Activated CD4-positive, alpha-beta T cell treated with anti-CD3 and anti-CD28 coated beads for 36 hours (primary cell): ENCODE measurements around the gene TRABD2B. TPM values are rescaled to one million over a fixed set of nuclear protein-coding genes. Genes with fewer than 3 reads are reported as not detected.

Experiments used
- ATAC-seq: fragments of 200-7000 bp; cut with Tn5 transposase; one replicate; pipeline ENCODE4 v1.10.0; 2021; ENCODE audit warnings: mild to moderate bottlenecking, moderate library complexity
- CTCF ChIA-PET: fragments of 350-600 bp; sonication (Branson Sonifier 250); formaldehyde crosslinking; loops from one replicate; lab custom pipeline; 2021; ENCODE audit warnings: antibody characterized with exemption; lab: Charles Lee
- POLR2A ChIA-PET: fragments of 350-600 bp; sonication (Branson Sonifier 250); formaldehyde crosslinking; loops from one replicate; lab custom pipeline; 2021; ENCODE audit warnings: antibody characterized with exemption, inconsistent platforms; lab: Charles Lee
- DNase-seq: peaks from one replicate; pipeline ENCODE4 v3.0.0-alpha.2; 2020
- H3K27ac Mint-ChIP-seq: one replicate; pipeline ENCODE4 v1.8.0; 2021; ENCODE audit warnings: mixed read lengths
- H3K27me3 Mint-ChIP-seq: one replicate; pipeline ENCODE4 v1.8.0; 2021; ENCODE audit warnings: mixed read lengths
- H3K36me3 Mint-ChIP-seq: one replicate; pipeline ENCODE4 v1.8.0; 2021; ENCODE audit warnings: low read depth, mixed read lengths
- H3K4me1 Mint-ChIP-seq: one replicate; pipeline ENCODE4 v1.8.0; 2021; ENCODE audit warnings: mixed read lengths
- H3K4me3 Mint-ChIP-seq: one replicate; pipeline ENCODE4 v1.8.0; 2021; ENCODE audit warnings: mild to moderate bottlenecking, moderate library complexity, mixed read lengths
- H3K9me3 Mint-ChIP-seq: one replicate; pipeline ENCODE4 v1.8.0; 2021; ENCODE audit warnings: low read depth, mixed read lengths
- intact Hi-C, 2 experiments: fragments of 100-400 bp; cut with DNase I in 1 of 2; cut with micrococcal nuclease in 1 of 2; formaldehyde crosslinking; loops; one replicate each; pipeline versions ENCODE4 v1.14.2 to v1.15.1; 2022 to 2024; cut with DNase I, micrococcal nuclease
- total RNA-seq, 2 experiments: library from RNA; stranded (reverse); gene quantifications; one replicate each; pipeline ENCODE4 v1.2.3, GENCODE V29; 2021

Gene TRABD2B
- total RNA-seq, 2 experiments from 2014 or later: not detected

GRCh38 chr1:47837866-47838561 is 159.2 kb downstream of the TRABD2B start:
- DNase-seq: no peak
- H3K9me3 Mint-ChIP-seq: peaks cover 5% of the 10 kb centered on the region
- peaks cover 3% of the 10 kb centered on the region for H3K27me3 Mint-ChIP-seq
- no peak overlapping the region for H3K27ac Mint-ChIP-seq
- H3K4me1 Mint-ChIP-seq: no peaks in the 10 kb centered on the region
- no peak overlapping the region for H3K4me3 Mint-ChIP-seq
- H3K36me3 Mint-ChIP-seq: no peaks in the 10 kb centered on the region
- POLR2A ChIA-PET: no interaction called here
- ATAC-seq: no peak
- CTCF ChIA-PET: no interaction called here
- intact Hi-C loops: no loop called here

GRCh38 chr1:47837056-47837830 is 159.9 kb downstream of the TRABD2B start:
- H3K27me3 Mint-ChIP-seq: peaks cover 2% of the 10 kb centered on the region

GRCh38 chr1:47835409-47835808 is 161.8 kb downstream of the TRABD2B start:
- peaks cover 4% of the 10 kb centered on the region for H3K27me3 Mint-ChIP-seq
- H3K9me3 Mint-ChIP-seq: peaks cover 5% of the 10 kb centered on the region
- no peak overlapping the region for H3K4me3 Mint-ChIP-seq
- H3K27ac Mint-ChIP-seq: no peak overlapping the region
- ATAC-seq: no peak
- H3K4me1 Mint-ChIP-seq: no peaks in the 10 kb centered on the region
- POLR2A ChIA-PET: no interaction called here
- intact Hi-C loops: no loop called here
- CTCF ChIA-PET: no interaction called here
- H3K36me3 Mint-ChIP-seq: no peaks in the 10 kb centered on the region
- no peak for DNase-seq

More at GRCh38 chr1:47837056-47837830, 159.9 kb downstream of the TRABD2B start:
- ChIA-PET CTCF (no interaction called here), POLR2A (no interaction called here)
- DNase-seq: no peak
- no peaks in the 10 kb centered on the region for H3K4me1 Mint-ChIP-seq
- peaks cover 5% of the 10 kb centered on the region for H3K9me3 Mint-ChIP-seq
- H3K36me3 Mint-ChIP-seq: no peaks in the 10 kb centered on the region
- no peak overlapping the region for H3K27ac Mint-ChIP-seq
- no peak for ATAC-seq
- intact Hi-C loops: no loop called here
- no peak overlapping the region for H3K4me3 Mint-ChIP-seq

- no peak overlapping the region for H3K4me3 Mint-ChIP-seq
- ChIA-PET POLR2A (no interaction called here), CTCF (interaction anchor here (0.5 kb wide), 1 partner anchor 54 kb away, joined by 3 read pairs; no protein-coding TSS in a partner anchor)
- no peak for ATAC-seq
- H3K4me1 Mint-ChIP-seq: no peaks in the 10 kb centered on the region
- H3K36me3 Mint-ChIP-seq: no peaks in the 10 kb centered on the region
- peaks cover 5% of the 10 kb centered on the region for H3K9me3 Mint-ChIP-seq
- H3K27me3 Mint-ChIP-seq: peaks cover 7% of the 10 kb centered on the region
- DNase-seq: no peak
- no peak overlapping the region for H3K27ac Mint-ChIP-seq
- intact Hi-C loops: no loop called here
These were observed 162.9 kb downstream of the TRABD2B start for GRCh38 chr1:47834326-47834725.

- Mint-ChIP-seq H3K36me3 (no peaks in the 10 kb centered on the region), H3K9me3 (peaks cover 4% of the 10 kb centered on the region), H3K4me1 (no peaks in the 10 kb centered on the region), H3K27ac (no peak overlapping the region), H3K27me3 (peaks cover 6% of the 10 kb centered on the region), H3K4me3 (no peak overlapping the region)
- ChIA-PET POLR2A (no interaction called here), CTCF (no interaction called here)
- intact Hi-C loops: no loop called here
- no peak for DNase-seq
- no peak for ATAC-seq
These were observed 166.4 kb downstream of the TRABD2B start for GRCh38 chr1:47830641-47831333.

GRCh38 chr1:47830021-47830420 is 167.2 kb downstream of the TRABD2B start:
- POLR2A ChIA-PET: no interaction called here
- CTCF ChIA-PET: no interaction called here
- Mint-ChIP-seq H3K36me3 (no peaks in the 10 kb centered on the region), H3K4me1 (no peaks in the 10 kb centered on the region), H3K4me3 (no peak overlapping the region), H3K27ac (no peak overlapping the region), H3K27me3 (peaks cover 6% of the 10 kb centered on the region), H3K9me3 (peaks cover 2% of the 10 kb centered on the region)
- ATAC-seq (no peak), DNase-seq (no peak)
- intact Hi-C loops: no loop called here

GRCh38 chr1:47828978-47829377 is 168.2 kb downstream of the TRABD2B start:
- Mint-ChIP-seq H3K36me3 (no peaks in the 10 kb centered on the region), H3K27me3 (peaks cover 6% of the 10 kb centered on the region), H3K9me3 (no peaks in the 10 kb centered on the region), H3K27ac (no peak overlapping the region), H3K4me3 (no peak overlapping the region), H3K4me1 (no peaks in the 10 kb centered on the region)
- ATAC-seq (no peak), DNase-seq (no peak)
- ChIA-PET POLR2A (no interaction called here), CTCF (no interaction called here)
- intact Hi-C loops: no loop called here

- Mint-ChIP-seq H3K4me3 (no peak overlapping the region), H3K9me3 (no peaks in the 10 kb centered on the region), H3K27me3 (peaks cover 6% of the 10 kb centered on the region), H3K4me1 (no peaks in the 10 kb centered on the region), H3K36me3 (no peaks in the 10 kb centered on the region), H3K27ac (no peak overlapping the region)
- ATAC-seq (no peak), DNase-seq (no peak)
- intact Hi-C loops: no loop called here
- POLR2A ChIA-PET: no interaction called here
- CTCF ChIA-PET: no interaction called here
These were observed 170.1 kb downstream of the TRABD2B start for GRCh38 chr1:47827109-47827508.

GRCh38 chr1:47824716-47825115 is 172.5 kb downstream of the TRABD2B start:
- ChIA-PET CTCF (no interaction called here), POLR2A (no interaction called here)
- no peak for DNase-seq
- Mint-ChIP-seq H3K27ac (no peak overlapping the region), H3K36me3 (no peaks in the 10 kb centered on the region), H3K9me3 (no peaks in the 10 kb centered on the region), H3K27me3 (no peaks in the 10 kb centered on the region), H3K4me3 (no peak overlapping the region), H3K4me1 (no peaks in the 10 kb centered on the region)
- intact Hi-C loops: no loop called here
- no peak for ATAC-seq

GRCh38 chr1:47824297-47824696 is 172.9 kb downstream of the TRABD2B start:
- no peak for DNase-seq
- intact Hi-C loops: no loop called here
- ATAC-seq: no peak
- H3K4me1 Mint-ChIP-seq: no peaks in the 10 kb centered on the region
- H3K4me3 Mint-ChIP-seq: no peak overlapping the region
- H3K9me3 Mint-ChIP-seq: no peaks in the 10 kb centered on the region
- H3K27me3 Mint-ChIP-seq: no peaks in the 10 kb centered on the region
- no peaks in the 10 kb centered on the region for H3K36me3 Mint-ChIP-seq
- ChIA-PET CTCF (no interaction called here), POLR2A (no interaction called here)
- H3K27ac Mint-ChIP-seq: no peak overlapping the region

- H3K36me3 Mint-ChIP-seq: no peaks in the 10 kb centered on the region
- intact Hi-C loops: no loop called here
- no peak overlapping the region for H3K4me3 Mint-ChIP-seq
- H3K27me3 Mint-ChIP-seq: no peaks in the 10 kb centered on the region
- no peaks in the 10 kb centered on the region for H3K4me1 Mint-ChIP-seq
- ChIA-PET CTCF (interaction anchor here (0.7 kb wide), 1 partner anchor 109 kb away, joined by 3 read pairs; no protein-coding TSS in a partner anchor), POLR2A (no interaction called here)
- H3K9me3 Mint-ChIP-seq: no peaks in the 10 kb centered on the region
- DNase-seq (no peak), ATAC-seq (no peak)
- no peak overlapping the region for H3K27ac Mint-ChIP-seq
These were observed 174.0 kb downstream of the TRABD2B start for GRCh38 chr1:47823040-47823808.
